GM12878 (cell line): ENCODE data around the gene APLP2. TPM values are rescaled to one million over a fixed set of nuclear protein-coding genes. Genes with fewer than 3 reads are reported as not detected.

Source experiments
- ATAC-seq: fragments of 200-7000 bp; cut with Tn5 transposase; 3 replicates; pipeline ENCODE4 v1.9.1; 2020; ENCODE audit warnings: mild to moderate bottlenecking, moderate library complexity
- BruUV-seq: library from RNA; stranded (reverse); fragments of 400-500 nt; replicated peaks from 2 replicates; lab custom pipeline; 2021; lab: Mats Ljungman, UMichigan
- CTCF ChIA-PET: fragments of 300-600 bp; sonication (Branson Sonifier 250); formaldehyde crosslinking; extraction: SDS; loops from one replicate; lab custom pipeline; 2021; ENCODE audit warnings: inconsistent platforms; lab: Yijun Ruan, JAX
- POLR2A ChIA-PET: fragments of 350-600 bp; formaldehyde crosslinking; extraction: SDS; loops from one replicate; lab custom pipeline; 2021; ENCODE audit warnings: inconsistent platforms; lab: Charles Lee
- RAD21 ChIA-PET: fragments of 300-600 bp; sonication (Branson Sonifier 250); formaldehyde crosslinking; loops from one replicate; lab custom pipeline; 2023; ENCODE audit warnings: antibody characterized with exemption; ENCODE audit not compliant: unreplicated experiment; lab: Charles Lee
- SMC1A ChIA-PET: fragments of 300-600 bp; sonication (Branson Sonifier 250); formaldehyde crosslinking; loops from one replicate; lab custom pipeline; 2023; ENCODE audit not compliant: unreplicated experiment, uncharacterized antibody; lab: Charles Lee
- DNase-seq: peaks from one replicate; pipeline ENCODE4 v3.0.0-alpha.2; 2011; ENCODE audit warnings: low read depth, low spot score
- FAIRE-seq: peaks from 3 replicates; lab custom pipeline; 2011; peaks lifted over from hg19 to GRCh38; lab: Jason Lieb, UNC
- H2AFZ ChIP-seq: 2 replicates; pipeline ENCODE4 v1.6.0; 2011; ENCODE audit warnings: low read depth, low read length, control low read depth; ENCODE audit not compliant: control insufficient read depth
- H3K27ac ChIP-seq: 2 replicates; pipeline ENCODE4 v1.5.1; 2011; ENCODE audit warnings: control low read depth; ENCODE audit not compliant: control insufficient read depth, insufficient read depth
- H3K27me3 ChIP-seq, 2 experiments: replicated peaks in 1 of 2; 2 replicates each; pipeline versions ENCODE4 v1.6.0 to v1.6.1; 2011; ENCODE audit warnings: low read length in 1 of 2; ENCODE audit not compliant: control insufficient read depth in 2 of 2, insufficient read depth in 2 of 2
- H3K36me3 ChIP-seq, 2 experiments: 2 replicates each; pipeline ENCODE4 v1.5.1; 2011; ENCODE audit warnings: low read length in 1 of 2; ENCODE audit not compliant: control insufficient read depth in 2 of 2, insufficient read depth in 2 of 2
- H3K4me1 ChIP-seq: 2 replicates; pipeline ENCODE4 v1.6.1; 2011; ENCODE audit warnings: mild to moderate bottlenecking, low read length, moderate library complexity, mixed read lengths; ENCODE audit not compliant: control insufficient read depth, insufficient read depth
- H3K4me2 ChIP-seq: 2 replicates; pipeline ENCODE4 v1.6.0; 2011; ENCODE audit warnings: control low read depth; ENCODE audit not compliant: control insufficient read depth, insufficient read depth
- H3K4me3 ChIP-seq: fragments of 200-600 bp; sonication (generic); 2 replicates; pipeline ENCODE4 v1.5.1; 2016
- H3K79me2 ChIP-seq: 2 replicates; pipeline ENCODE4 v1.6.0; 2011; ENCODE audit warnings: low read length; ENCODE audit not compliant: control insufficient read depth, insufficient read depth
- H3K9ac ChIP-seq: 2 replicates; pipeline ENCODE4 v1.8.0; 2011; ENCODE audit warnings: low read length, control low read depth, mixed read lengths; ENCODE audit not compliant: control insufficient read depth, insufficient read depth
- H3K9me3 ChIP-seq: replicated peaks from 3 replicates; pipeline ENCODE4 v1.5.1; 2011; ENCODE audit warnings: mild to moderate bottlenecking, low read length; ENCODE audit not compliant: control insufficient read depth, insufficient read depth
- H4K20me1 ChIP-seq: 2 replicates; pipeline ENCODE4 v1.6.0; 2011; ENCODE audit not compliant: control insufficient read depth, insufficient read depth
- EED ChIP-seq: sonication (generic); IDR thresholded peaks from 2 replicates; pipeline ENCODE4 v1.6.1; 2016; ENCODE audit warnings: antibody characterized with exemption, low read depth
- IRF4 ChIP-seq: IDR thresholded peaks from 2 replicates; pipeline ENCODE4 v1.6.1; 2011; ENCODE audit warnings: low read depth, low read length
- KDM1A ChIP-seq: fragments of 200-600 bp; sonication (generic); IDR thresholded peaks from 2 replicates; pipeline ENCODE4 v1.6.1; 2016; ENCODE audit warnings: borderline replicate concordance
- PBX3 ChIP-seq: IDR thresholded peaks from 2 replicates; pipeline ENCODE4 v1.6.1; 2011; ENCODE audit warnings: mild to moderate bottlenecking, low read depth, low read length, moderate library complexity; ENCODE audit not compliant: insufficient replicate concordance
- PML ChIP-seq: IDR thresholded peaks from 2 replicates; pipeline ENCODE4 v1.6.1; 2012; ENCODE audit warnings: low read length, inconsistent platforms
- POLR2AphosphoS2 ChIP-seq: IDR thresholded peaks from 2 replicates; pipeline ENCODE4 v1.6.1; 2011; ENCODE audit warnings: low read depth, mild to moderate bottlenecking, low read length, improper control_type of control experiment, moderate library complexity
- POU2F2 ChIP-seq: IDR thresholded peaks from 3 replicates; pipeline ENCODE4 v1.6.1; 2011; ENCODE audit warnings: low read depth, mild to moderate bottlenecking, low read length, borderline replicate concordance
- STAT3 ChIP-seq: IDR thresholded peaks from 2 replicates; pipeline ENCODE4 v1.6.1; 2011; ENCODE audit warnings: low read depth, low read length, improper control_type of control experiment
- YY1 ChIP-seq: IDR thresholded peaks from 2 replicates; pipeline ENCODE4 v1.6.1; 2011; ENCODE audit warnings: low read depth, mild to moderate bottlenecking, low read length
- WGBS: methylation state at CpG from one replicate; pipeline ENCODE4 v1.1.6; 2016; ENCODE audit warnings: low lambda C conversion rate; ENCODE audit not compliant: insufficient replicate concordance, insufficient coverage; ENCODE audit errors: missing lambda C conversion rate; 5-methylcytosine and 5-hydroxymethylcytosine counted together
- in situ Hi-C: fragments of 300-500 bp; cut with MboI; formaldehyde crosslinking; loops from 9 replicates; pipeline ENCODE4 v1.14.3; 2018; ENCODE audit warnings: mixed read lengths
- intact Hi-C: fragments of 100-400 bp; cut with micrococcal nuclease; formaldehyde crosslinking; loops from one replicate; pipeline ENCODE4 v1.14.2; 2022; ENCODE audit not compliant: unreplicated experiment
- polyA plus RNA-seq, 11 experiments: library from polyadenylated mRNA; depleted of rRNA in 4 of 11; unstranded in 6 of 11; stranded (reverse) in 5 of 11; fragments of >200 nt; fragmentation: Nextera tagmentation in 4 of 11; fragmentation: Illumina TruSeq in 1 of 11; extraction: Ambion mirVana in 4 of 11; extraction: Trizol in 1 of 11; gene quantifications; 1 replicate in 1 of 11; 2 replicates in 10 of 11; pipeline versions ENCODE4 v1.2.1 to v1.2.3, GENCODE V29; 2011 to 2016; ENCODE audit warnings: inconsistent platforms in 2 of 11, missing spikeins in 2 of 11, low read depth in 1 of 11
- total RNA-seq, 4 experiments: library from RNA; depleted of rRNA in 3 of 4; stranded (reverse); fragments of >200 nt in 3 of 4; fragmentation: Illumina TruSeq in 1 of 4; extraction: Trizol in 1 of 4; gene quantifications; 2 replicates each; pipeline versions ENCODE4 v1.2.1 to v1.2.3, GENCODE V29; 2013 to 2021
- TF ChIP-seq, protein P1 (sequence below): IDR thresholded peaks from 2 replicates; pipeline ENCODE4 v1.6.1; 2012; ENCODE audit warnings: improper control_type of control experiment, low read depth, low read length; ENCODE audit not compliant: insufficient replicate concordance
- TF ChIP-seq, protein P2 (sequence below): fragments of 450-650 bp; IDR thresholded peaks from 2 replicates; pipeline ENCODE4 v1.6.1; 2017; ENCODE audit warnings: mild to moderate bottlenecking, low read depth, inconsistent platforms; ENCODE audit not compliant: poor library complexity, severe bottlenecking
- TF ChIP-seq, protein P3 (sequence below): IDR thresholded peaks from 2 replicates; pipeline ENCODE4 v1.6.1; 2011; ENCODE audit warnings: borderline replicate concordance, low read depth, mild to moderate bottlenecking, moderate library complexity, mixed read lengths, low read length; ENCODE audit not compliant: insufficient read depth; ENCODE audit errors: extremely low read length

Gene APLP2
- total and polyA plus RNA-seq, 10 of the 15 experiments (the other 5 are each of a cell fraction or from before 2014, with no cell fraction given), result 2.3 to 38.8 (median 21.3) TPM

DNA sequence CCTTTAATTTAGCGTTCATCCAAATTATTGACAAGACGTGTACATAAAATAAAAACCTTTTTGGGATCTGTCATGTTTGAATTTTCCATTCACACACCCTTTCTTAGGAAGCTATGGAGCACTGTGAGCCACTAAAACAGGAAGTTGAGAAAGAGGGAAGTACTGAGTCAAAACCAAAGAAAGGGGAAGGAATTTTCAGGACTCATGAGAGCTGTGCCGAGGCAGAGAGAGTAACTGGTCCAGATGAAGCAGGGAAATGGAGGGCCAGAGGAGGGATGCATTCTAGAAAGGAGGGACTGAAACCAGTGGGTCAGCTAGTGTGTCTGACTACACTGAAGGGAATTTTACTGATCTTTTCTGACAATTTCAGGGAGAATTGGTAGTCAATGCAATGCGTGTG lies 24.9 kb downstream of the APLP2 start:
- Histone ChIP-seq H3K9me3 (no peaks in the 10 kb centered on the region), H3K27ac (no peak overlapping the region), H3K9ac (no peak overlapping the region), H3K79me2 (no peaks in the 10 kb centered on the region), H3K4me2 (no peak overlapping the region), H2AFZ (no peak overlapping the region), H3K36me3 (no peaks in the 10 kb centered on the region), H3K4me3 (no peak overlapping the region), H3K4me1 (no peaks in the 10 kb centered on the region), H4K20me1 (no peaks in the 10 kb centered on the region), H3K27me3 (no peaks in the 10 kb centered on the region)
- in situ Hi-C loops, result no loop called here
- DNase-seq (no peak), FAIRE-seq (no peak), ATAC-seq (no peak)
- no TSS peak for BruUV-seq
- ChIA-PET CTCF (interaction anchor here (1.9 kb wide), 1 partner anchor 8 kb away, joined by 5 read pairs; no protein-coding TSS in a partner anchor), SMC1A (no interaction called here), RAD21 (no interaction called here), POLR2A (no interaction called here)
- intact Hi-C loops, result no loop called here
- 38% methylated on average over 4 of the region's 4 CpGs for WGBS
- TF ChIP-seq POLR2AphosphoS2 (no peak), PML (no peak), YY1 (no peak), POU2F2 (no peak), EED (no peak), IRF4 (no peak), PBX3 (no peak), KDM1A (no peak), STAT3 (no peak)
- TF ChIP-seq, protein P1, sequence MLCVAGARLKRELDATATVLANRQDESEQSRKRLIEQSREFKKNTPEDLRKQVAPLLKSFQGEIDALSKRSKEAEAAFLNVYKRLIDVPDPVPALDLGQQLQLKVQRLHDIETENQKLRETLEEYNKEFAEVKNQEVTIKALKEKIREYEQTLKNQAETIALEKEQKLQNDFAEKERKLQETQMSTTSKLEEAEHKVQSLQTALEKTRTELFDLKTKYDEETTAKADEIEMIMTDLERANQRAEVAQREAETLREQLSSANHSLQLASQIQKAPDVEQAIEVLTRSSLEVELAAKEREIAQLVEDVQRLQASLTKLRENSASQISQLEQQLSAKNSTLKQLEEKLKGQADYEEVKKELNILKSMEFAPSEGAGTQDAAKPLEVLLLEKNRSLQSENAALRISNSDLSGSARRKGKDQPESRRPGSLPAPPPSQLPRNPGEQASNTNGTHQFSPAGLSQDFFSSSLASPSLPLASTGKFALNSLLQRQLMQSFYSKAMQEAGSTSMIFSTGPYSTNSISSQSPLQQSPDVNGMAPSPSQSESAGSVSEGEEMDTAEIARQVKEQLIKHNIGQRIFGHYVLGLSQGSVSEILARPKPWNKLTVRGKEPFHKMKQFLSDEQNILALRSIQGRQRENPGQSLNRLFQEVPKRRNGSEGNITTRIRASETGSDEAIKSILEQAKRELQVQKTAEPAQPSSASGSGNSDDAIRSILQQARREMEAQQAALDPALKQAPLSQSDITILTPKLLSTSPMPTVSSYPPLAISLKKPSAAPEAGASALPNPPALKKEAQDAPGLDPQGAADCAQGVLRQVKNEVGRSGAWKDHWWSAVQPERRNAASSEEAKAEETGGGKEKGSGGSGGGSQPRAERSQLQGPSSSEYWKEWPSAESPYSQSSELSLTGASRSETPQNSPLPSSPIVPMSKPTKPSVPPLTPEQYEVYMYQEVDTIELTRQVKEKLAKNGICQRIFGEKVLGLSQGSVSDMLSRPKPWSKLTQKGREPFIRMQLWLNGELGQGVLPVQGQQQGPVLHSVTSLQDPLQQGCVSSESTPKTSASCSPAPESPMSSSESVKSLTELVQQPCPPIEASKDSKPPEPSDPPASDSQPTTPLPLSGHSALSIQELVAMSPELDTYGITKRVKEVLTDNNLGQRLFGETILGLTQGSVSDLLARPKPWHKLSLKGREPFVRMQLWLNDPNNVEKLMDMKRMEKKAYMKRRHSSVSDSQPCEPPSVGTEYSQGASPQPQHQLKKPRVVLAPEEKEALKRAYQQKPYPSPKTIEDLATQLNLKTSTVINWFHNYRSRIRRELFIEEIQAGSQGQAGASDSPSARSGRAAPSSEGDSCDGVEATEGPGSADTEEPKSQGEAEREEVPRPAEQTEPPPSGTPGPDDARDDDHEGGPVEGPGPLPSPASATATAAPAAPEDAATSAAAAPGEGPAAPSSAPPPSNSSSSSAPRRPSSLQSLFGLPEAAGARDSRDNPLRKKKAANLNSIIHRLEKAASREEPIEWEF, result no peak
- TF ChIP-seq, protein P2, sequence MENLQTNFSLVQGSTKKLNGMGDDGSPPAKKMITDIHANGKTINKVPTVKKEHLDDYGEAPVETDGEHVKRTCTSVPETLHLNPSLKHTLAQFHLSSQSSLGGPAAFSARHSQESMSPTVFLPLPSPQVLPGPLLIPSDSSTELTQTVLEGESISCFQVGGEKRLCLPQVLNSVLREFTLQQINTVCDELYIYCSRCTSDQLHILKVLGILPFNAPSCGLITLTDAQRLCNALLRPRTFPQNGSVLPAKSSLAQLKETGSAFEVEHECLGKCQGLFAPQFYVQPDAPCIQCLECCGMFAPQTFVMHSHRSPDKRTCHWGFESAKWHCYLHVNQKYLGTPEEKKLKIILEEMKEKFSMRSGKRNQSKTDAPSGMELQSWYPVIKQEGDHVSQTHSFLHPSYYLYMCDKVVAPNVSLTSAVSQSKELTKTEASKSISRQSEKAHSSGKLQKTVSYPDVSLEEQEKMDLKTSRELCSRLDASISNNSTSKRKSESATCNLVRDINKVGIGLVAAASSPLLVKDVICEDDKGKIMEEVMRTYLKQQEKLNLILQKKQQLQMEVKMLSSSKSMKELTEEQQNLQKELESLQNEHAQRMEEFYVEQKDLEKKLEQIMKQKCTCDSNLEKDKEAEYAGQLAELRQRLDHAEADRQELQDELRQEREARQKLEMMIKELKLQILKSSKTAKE, result no peak
- TF ChIP-seq, protein P3, sequence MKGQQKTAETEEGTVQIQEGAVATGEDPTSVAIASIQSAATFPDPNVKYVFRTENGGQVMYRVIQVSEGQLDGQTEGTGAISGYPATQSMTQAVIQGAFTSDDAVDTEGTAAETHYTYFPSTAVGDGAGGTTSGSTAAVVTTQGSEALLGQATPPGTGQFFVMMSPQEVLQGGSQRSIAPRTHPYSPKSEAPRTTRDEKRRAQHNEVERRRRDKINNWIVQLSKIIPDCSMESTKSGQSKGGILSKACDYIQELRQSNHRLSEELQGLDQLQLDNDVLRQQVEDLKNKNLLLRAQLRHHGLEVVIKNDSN, result no peak
